Transverse colon (tissue), 4 donors: ENCODE measurements around the gene SAMD8. TPM values are rescaled to one million over a fixed set of nuclear protein-coding genes. Genes with fewer than 3 reads are reported as not detected.

Experiments used
- DNase-seq: peaks from one replicate; pipeline ENCODE4 v3.0.0-alpha.2; 2019
- H3K27ac ChIP-seq, 4 donors: fragments of 200-600 bp; sonication (generic); 2 replicates each; pipeline ENCODE4 v1.5.1; 2016 to 2018; ENCODE audit warnings: inconsistent platforms in 4 of 4
- H3K27me3 ChIP-seq: fragments of 200-600 bp; sonication (generic); 2 replicates; pipeline ENCODE4 v1.5.1; 2017; ENCODE audit warnings: inconsistent platforms
- H3K36me3 ChIP-seq, 4 donors: fragments of 200-600 bp; sonication (generic); 2 replicates each; pipeline ENCODE4 v1.5.1; 2017 to 2019; ENCODE audit warnings: inconsistent platforms in 4 of 4
- H3K4me1 ChIP-seq, 4 donors: fragments of 200-600 bp; sonication (generic); 2 replicates each; pipeline ENCODE4 v1.5.1; 2017 to 2020; ENCODE audit warnings: inconsistent platforms in 4 of 4
- H3K4me3 ChIP-seq, 4 donors: fragments of 200-600 bp; sonication (generic); 1 replicate in 1 of 4; 2 replicates in 3 of 4; pipeline versions ENCODE4 v1.5.1 to v1.6.1; 2017 to 2019; ENCODE audit warnings: inconsistent platforms in 4 of 4
- H3K9me3 ChIP-seq, 2 donors: fragments of 200-600 bp; sonication (generic); 2 replicates each; pipeline ENCODE4 v1.5.1; 2017 to 2019; ENCODE audit warnings: inconsistent platforms in 2 of 2
- EP300 ChIP-seq: sonication (generic); formaldehyde crosslinking; IDR thresholded peaks from one replicate; pipeline ENCODE4 v1.6.1; 2017; ENCODE audit warnings: antibody characterized with exemption, low read depth
- POLR2A ChIP-seq: fragments of 450-650 bp; IDR thresholded peaks from one replicate; pipeline ENCODE4 v1.6.1; 2016; ENCODE audit warnings: antibody characterized with exemption, mild to moderate bottlenecking, moderate library complexity
- POLR2AphosphoS5 ChIP-seq, 3 donors: sonication (generic); formaldehyde crosslinking; IDR thresholded peaks; one replicate each; pipeline ENCODE4 v1.6.1; 2016; ENCODE audit warnings: antibody characterized with exemption in 3 of 3
- WGBS, 2 donors: methylation state at CpG; one replicate each; pipeline ENCODE4 v1.1.5; 2018; ENCODE audit warnings: low coverage in 1 of 2; 5-methylcytosine and 5-hydroxymethylcytosine counted together
- in situ Hi-C, 4 donors: fragments of 200-750 bp; cut with MboI; loops; one replicate each; pipeline versions ENCODE4 v1.15.0 to v1.15.1; 2017; ENCODE audit warnings: low sequenced_read_pairs in 3 of 4, low pct_ligation_motif_present in 1 of 4, low pct_unique_long_range_greater_than_20kb in 1 of 4
- intact Hi-C: fragments of 100-400 bp; cut with DNase I; formaldehyde crosslinking; loops from one replicate; pipeline ENCODE4 v1.15.1; 2023; ENCODE audit warnings: low total_unique reads
- total RNA-seq, 4 donors: library from RNA; depleted of rRNA; stranded (reverse); fragments of >200 nt; gene quantifications; one replicate each; pipeline ENCODE4 v1.1.0, GENCODE V29; 2016
- TF ChIP-seq, protein P1 (sequence below), 5 experiments: fragments of 200-600 bp in 3 of 5; fragments of 450-650 bp in 2 of 5; sonication (generic) in 3 of 5; IDR thresholded peaks; 1 replicate in 2 of 5; 2 replicates in 3 of 5; pipeline ENCODE4 v1.5.1; 2016 to 2017; ENCODE audit warnings: antibody characterized with exemption in 5 of 5, inconsistent platforms in 3 of 5, mild to moderate bottlenecking in 2 of 5, moderate library complexity in 1 of 5

Gene SAMD8
- total RNA-seq, 4 donors from 2014 or later, result 4.6 to 26.6 (median 17.7) TPM

- TF ChIP-seq, protein P1, sequence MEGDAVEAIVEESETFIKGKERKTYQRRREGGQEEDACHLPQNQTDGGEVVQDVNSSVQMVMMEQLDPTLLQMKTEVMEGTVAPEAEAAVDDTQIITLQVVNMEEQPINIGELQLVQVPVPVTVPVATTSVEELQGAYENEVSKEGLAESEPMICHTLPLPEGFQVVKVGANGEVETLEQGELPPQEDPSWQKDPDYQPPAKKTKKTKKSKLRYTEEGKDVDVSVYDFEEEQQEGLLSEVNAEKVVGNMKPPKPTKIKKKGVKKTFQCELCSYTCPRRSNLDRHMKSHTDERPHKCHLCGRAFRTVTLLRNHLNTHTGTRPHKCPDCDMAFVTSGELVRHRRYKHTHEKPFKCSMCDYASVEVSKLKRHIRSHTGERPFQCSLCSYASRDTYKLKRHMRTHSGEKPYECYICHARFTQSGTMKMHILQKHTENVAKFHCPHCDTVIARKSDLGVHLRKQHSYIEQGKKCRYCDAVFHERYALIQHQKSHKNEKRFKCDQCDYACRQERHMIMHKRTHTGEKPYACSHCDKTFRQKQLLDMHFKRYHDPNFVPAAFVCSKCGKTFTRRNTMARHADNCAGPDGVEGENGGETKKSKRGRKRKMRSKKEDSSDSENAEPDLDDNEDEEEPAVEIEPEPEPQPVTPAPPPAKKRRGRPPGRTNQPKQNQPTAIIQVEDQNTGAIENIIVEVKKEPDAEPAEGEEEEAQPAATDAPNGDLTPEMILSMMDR (IDR thresholded peaks at IDR 0.05), result no peak
- TF ChIP-seq POLR2A, result no peak
- H3K36me3 ChIP-seq, result no peaks in the 10 kb centered on the region
- peaks cover 2% of the 10 kb centered on the region for H3K27me3 ChIP-seq
- no peak for DNase-seq
- in situ Hi-C loops (loop anchor here in 3 of 4 donors (10.0 kb wide), 2 partner anchors 833 to 853 kb away; no protein-coding TSS in a partner anchor), intact Hi-C loops (loop anchor here (2.0 kb wide), 1 partner anchor 677 kb away; no protein-coding TSS in a partner anchor)
- WGBS, 2 donors, result 92 to 100% methylated on average over 3 to 11 of the region's 11 CpGs
- peaks cover 0 to 3% (median 0%) of the 10 kb centered on the region in 4 donors for H3K4me1 ChIP-seq
- H3K9me3 ChIP-seq, result no peaks in the 10 kb centered on the region
- H3K27ac ChIP-seq, result no peak overlapping the region
- no peak overlapping the region for H3K4me3 ChIP-seq
These were observed 13.7 kb upstream of the SAMD8 start for GRCh38 chr10:75097666-75098285.

- TF ChIP-seq EP300 (no peak), POLR2A (no peak)
- TF ChIP-seq, protein P1 (IDR thresholded peaks at IDR 0.05), result no peak
- no peaks in the 10 kb centered on the region for H3K27me3 ChIP-seq
- intact Hi-C loops (loop anchor here (2.0 kb wide), 1 partner anchor 678 kb away; no protein-coding TSS in a partner anchor), in situ Hi-C loops (loop anchor here in 3 of 4 donors (10.0 kb wide), 2 partner anchors 834 to 854 kb away; no protein-coding TSS in a partner anchor)
- peaks cover 0 to 3% (median 0%) of the 10 kb centered on the region in 4 donors for H3K4me1 ChIP-seq
- 84 to 100% methylated on average over 2 to 13 of the region's 14 CpGs for WGBS, 2 donors
- DNase-seq, result no peak
- H3K36me3 ChIP-seq, result no peaks in the 10 kb centered on the region
- H3K27ac ChIP-seq, result no peak overlapping the region
- no peak overlapping the region for H3K4me3 ChIP-seq
- H3K9me3 ChIP-seq, result no peaks in the 10 kb centered on the region
These were observed 12.4 kb upstream of the SAMD8 start for GRCh38 chr10:75098902-75099673.

GRCh38 chr10:75099952-75100763 lies 11.3 kb upstream of the SAMD8 start:
- Histone ChIP-seq H3K4me1 (peaks cover 0 to 3% (median 0%) of the 10 kb centered on the region in 4 donors), H3K36me3 (no peaks in the 10 kb centered on the region), H3K27ac (no peak overlapping the region), H3K27me3 (no peaks in the 10 kb centered on the region), H3K4me3 (no peak overlapping the region), H3K9me3 (no peaks in the 10 kb centered on the region)
- in situ Hi-C loops (loop anchor here (10.0 to 25.0 kb wide), 3 partner anchors 137 to 855 kb away; partner anchors contain the start of gene COMTD1 (in 1 of the 4)), intact Hi-C loops (loop anchor here (2.0 kb wide), 2 partner anchors 679 to 833 kb away; no protein-coding TSS in a partner anchor)
- peak; percentile 84 for DNase-seq
- TF ChIP-seq POLR2AphosphoS5 (IDR thresholded peaks at IDR 0.05) (no peak), POLR2A (no peak)
- TF ChIP-seq, protein P1 (IDR thresholded peaks at IDR 0.05), result peak; percentile 97 to 99 (median 98)
- WGBS, 2 donors, result 32% methylated on average over 18 of the region's 18 CpGs; no CpG with 5 or more reads in 1 of the 2 donors
